Sigmoid colon (tissue), 3 donors: ENCODE data around the gene BCL10.

ENCODE experiments used
- CTCF ChIP-seq, 4 experiments: fragments of 450-650 bp in 3 of 4; fragments of 200-600 bp in 1 of 4; IDR thresholded peaks; one replicate each; pipeline ENCODE4 v1.5.1; 2016 to 2019; ENCODE audit warnings: antibody characterized with exemption in 4 of 4, mild to moderate bottlenecking in 3 of 4, moderate library complexity in 2 of 4
- POLR2A ChIP-seq, 2 donors: fragments of 450-650 bp; IDR thresholded peaks; one replicate each; pipeline ENCODE4 v1.6.1; 2016; ENCODE audit warnings: antibody characterized with exemption in 2 of 2, mild to moderate bottlenecking in 2 of 2, moderate library complexity in 2 of 2

- TF ChIP-seq CTCF (IDR thresholded peaks at IDR 0.05) (no peak), POLR2A (IDR thresholded peaks at IDR 0.05) (no peak)
Measured at GRCh38 chr1:85245456-85245855, 31.0 kb downstream of the BCL10 start.
